GM12874 (cell line): Measurements from ENCODE around the gene INS.

ENCODE experiments used
- CTCF ChIP-seq: IDR thresholded peaks from 2 replicates; pipeline ENCODE4 v1.5.1; 2011; ENCODE audit warnings: low read depth, mild to moderate bottlenecking, control low read depth, low read length, moderate library complexity; ENCODE audit not compliant: insufficient read depth

The INS gene

GRCh38 chr11:2155511-2155910 is 5.5 kb downstream of the INS start:
- TF ChIP-seq CTCF, result no peak

- TF ChIP-seq CTCF, result no peak
Observed at GRCh38 chr11:2154889-2155288, 6.1 kb downstream of the INS start.

GRCh38 chr11:2154195-2154585 is 6.8 kb downstream of the INS start:
- TF ChIP-seq CTCF, result no peak

- no peak for TF ChIP-seq CTCF
Observed at GRCh38 chr11:2153581-2154194, 7.3 kb downstream of the INS start.

GRCh38 chr11:2151500-2152257 is 9.3 kb downstream of the INS start:
- peak; percentile 75 for TF ChIP-seq CTCF

GRCh38 chr11:2149864-2150847 is 10.9 kb downstream of the INS start:
- no peak for TF ChIP-seq CTCF

GRCh38 chr11:2149460-2149859 is 11.5 kb downstream of the INS start:
- TF ChIP-seq CTCF, result no peak
